GM21526 (cell line): ENCODE data around the gene EREG.
A peak's percentile ranks its signal among the peaks of the same experiment; 100 is the strongest.

Experiments used
- ATAC-seq: cut with Tn5 transposase; IDR thresholded peaks from one replicate; pipeline ENCODE4 v1.9.1; 2021; ENCODE audit warnings: moderate library complexity; ENCODE audit not compliant: unreplicated experiment, low FRiP score

The EREG gene

DNA sequence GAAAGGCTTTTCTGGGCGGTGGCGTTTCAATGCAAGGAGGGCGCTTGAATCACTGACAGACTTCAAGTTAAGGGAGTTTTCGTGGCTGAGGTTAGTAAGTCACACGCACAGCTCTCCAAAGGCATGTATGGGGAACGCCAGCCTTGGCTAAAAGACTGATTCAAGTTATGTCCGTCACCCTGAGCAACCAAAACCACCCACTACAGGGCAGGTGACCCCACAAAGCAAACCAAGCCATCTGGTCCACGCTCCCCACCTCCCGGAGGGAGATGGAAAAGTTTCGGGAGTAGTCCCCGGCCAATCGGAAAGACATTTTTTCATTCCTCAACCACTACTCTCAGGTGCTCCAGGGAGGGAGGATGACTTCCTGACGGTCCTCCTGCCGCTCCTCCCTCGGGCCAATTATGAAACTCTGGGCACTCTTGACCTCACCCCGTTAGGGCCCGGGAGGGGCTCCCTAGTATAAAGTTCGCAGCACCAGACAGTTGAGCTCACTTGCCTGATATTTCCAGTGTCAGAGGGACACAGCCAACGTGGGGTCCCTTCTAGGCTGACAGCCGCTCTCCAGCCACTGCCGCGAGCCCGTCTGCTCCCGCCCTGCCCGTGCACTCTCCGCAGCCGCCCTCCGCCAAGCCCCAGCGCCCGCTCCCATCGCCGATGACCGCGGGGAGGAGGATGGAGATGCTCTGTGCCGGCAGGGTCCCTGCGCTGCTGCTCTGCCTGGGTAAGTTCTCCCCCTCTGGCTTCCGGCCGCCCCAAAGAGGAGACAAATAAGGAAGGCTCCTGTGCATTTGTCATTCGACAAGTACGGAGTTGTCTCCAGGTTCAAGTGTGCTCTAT is at the start of gene EREG:
EREG (plus strand) TSS at position 494 of the 840 bp plus-strand sequence; CDS start at position 658, 164 bp downstream.
- peak; percentile 53 for ATAC-seq

DNA sequence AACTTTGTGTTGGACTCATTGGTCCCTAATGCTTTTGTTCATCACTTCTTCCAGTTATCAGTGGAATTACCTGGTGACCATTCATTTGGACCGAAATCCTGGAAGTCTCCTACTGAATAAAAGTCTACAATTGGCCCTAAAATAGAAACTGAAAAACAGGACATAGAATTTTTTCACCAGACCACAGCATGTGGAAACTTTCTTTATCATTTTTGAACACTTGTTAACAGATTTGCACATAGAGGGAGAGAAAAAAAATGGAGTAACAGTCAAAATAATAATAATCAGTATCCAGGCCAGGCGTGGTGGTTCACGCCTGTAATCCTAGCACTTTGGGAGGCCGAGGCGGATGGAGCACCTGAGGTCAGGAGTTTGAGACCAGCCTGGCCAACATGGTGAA is 49.6 kb upstream of the EREG start:
- no peak for ATAC-seq

DNA sequence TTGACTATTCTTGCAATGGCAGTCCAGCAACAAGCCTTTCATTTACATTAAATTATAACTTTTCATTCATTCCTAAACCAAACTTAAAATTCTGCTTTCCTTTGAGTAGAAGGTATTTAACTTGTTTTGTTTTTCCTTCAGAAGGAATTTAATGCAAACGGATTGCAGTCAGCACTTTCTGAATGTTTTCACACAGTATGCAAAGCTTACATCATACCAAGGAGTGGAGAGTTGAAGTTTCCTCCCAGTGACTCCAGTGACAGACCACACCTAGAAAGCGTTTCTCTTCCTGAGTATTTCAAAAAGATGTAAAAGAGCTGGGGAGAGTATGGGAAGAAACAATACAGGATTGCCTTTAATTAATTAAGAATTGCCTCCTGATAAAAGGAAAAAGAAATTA is 48.5 kb upstream of the EREG start:
- ATAC-seq = no peak

DNA sequence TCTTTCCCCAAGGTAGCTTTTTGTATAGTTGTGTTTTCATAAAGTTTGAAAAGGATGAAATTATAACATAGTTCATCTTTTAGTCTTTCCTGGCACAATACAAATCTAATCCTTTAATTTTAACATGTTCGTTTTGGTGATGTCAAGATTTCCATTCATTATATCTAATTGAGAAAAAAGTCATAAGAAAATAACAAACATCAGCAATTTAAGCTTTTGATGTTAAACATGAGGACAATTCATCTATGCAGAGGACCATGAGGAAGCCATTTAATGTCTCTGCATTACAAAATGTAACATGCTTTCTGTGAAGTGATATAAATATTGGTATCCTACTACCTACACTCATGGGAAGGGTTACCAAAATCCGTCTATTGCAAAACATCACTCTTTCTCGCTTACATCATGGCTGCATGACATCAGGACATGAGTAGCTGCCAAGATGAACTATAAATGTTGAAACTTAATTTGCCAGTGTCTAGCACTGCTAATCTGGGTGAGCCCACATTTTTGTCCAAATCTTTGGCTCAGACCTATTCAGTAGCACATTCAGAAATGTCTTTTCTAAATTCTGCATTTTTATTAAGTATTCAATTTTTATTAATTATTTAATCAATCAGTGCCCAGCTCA is 47.2 kb upstream of the EREG start:
- ATAC-seq = no peak

- no peak for ATAC-seq
Observed at GRCh38 chr4:74318276-74318675, 46.7 kb upstream of the EREG start.

- ATAC-seq = no peak
Observed at GRCh38 chr4:74319470-74319869, 45.5 kb upstream of the EREG start.

DNA sequence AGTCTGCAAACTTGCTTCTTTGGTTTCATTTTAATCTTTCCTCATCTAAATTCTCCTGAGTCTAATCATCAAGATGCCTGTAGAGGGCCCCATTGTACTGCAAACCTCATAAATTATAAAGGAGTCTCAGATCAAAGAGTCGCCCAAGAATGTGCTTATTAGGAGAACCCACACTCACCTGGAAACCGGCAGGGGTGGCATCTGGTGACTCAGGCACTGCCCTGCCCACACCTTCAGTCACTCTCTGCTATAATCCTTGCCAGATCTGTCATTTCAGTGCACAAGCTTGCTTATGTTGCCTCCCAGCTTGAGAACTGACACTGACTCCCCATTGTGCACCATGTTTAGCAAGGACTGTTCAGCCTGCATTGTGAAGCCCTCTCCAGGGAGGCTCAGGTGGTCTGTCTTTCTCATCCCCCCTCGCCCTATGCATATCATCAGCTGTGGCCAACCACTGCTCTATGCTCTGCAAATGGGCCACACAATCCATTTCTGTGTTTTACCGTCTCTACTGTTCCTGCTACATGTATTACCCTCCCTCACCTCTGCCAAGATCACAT is 44.3 kb upstream of the EREG start:
- ATAC-seq = peak; percentile 75

DNA sequence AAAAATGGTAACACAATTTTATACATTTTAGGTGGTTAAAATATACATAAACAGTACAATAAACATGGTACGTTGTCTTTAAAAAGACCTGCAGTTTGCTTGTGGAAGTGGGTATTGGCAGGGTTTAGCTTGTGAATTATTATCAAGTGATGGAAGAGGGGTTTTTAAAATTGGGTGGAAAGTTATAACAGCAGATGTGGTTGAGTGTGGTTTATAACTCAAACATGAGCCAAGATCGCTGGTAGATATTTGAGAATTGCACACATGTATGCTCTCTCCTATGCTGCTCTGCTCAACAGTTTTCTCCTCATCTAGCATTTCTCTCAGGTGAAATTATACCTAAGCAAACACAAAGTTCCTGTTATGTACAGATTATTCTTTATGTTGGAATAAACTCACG is 42.6 kb upstream of the EREG start:
- no peak for ATAC-seq

- no peak for ATAC-seq
Observed at GRCh38 chr4:74323663-74324062, 41.3 kb upstream of the EREG start.

DNA sequence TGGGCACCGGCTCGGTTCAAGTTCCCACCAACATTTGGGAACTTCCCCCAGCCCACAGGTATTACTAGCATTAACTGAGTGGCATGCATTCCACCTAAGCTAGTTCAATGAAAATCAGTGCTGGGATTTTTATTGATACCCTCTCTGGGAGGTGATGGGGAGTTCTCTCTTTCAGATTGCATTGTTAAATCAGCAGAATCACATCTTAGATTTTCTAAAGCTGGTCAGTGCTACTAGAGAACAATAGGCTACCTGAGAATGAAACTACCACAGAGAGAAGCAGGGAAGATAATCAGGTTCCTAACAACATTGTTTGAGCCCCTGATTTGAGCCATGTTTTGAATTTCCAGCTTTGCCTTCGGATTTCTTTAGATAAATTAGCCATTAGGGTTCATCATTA is 40.7 kb upstream of the EREG start:
- no peak for ATAC-seq

- ATAC-seq = no peak
Observed at GRCh38 chr4:74325886-74326285, 39.1 kb upstream of the EREG start.

DNA sequence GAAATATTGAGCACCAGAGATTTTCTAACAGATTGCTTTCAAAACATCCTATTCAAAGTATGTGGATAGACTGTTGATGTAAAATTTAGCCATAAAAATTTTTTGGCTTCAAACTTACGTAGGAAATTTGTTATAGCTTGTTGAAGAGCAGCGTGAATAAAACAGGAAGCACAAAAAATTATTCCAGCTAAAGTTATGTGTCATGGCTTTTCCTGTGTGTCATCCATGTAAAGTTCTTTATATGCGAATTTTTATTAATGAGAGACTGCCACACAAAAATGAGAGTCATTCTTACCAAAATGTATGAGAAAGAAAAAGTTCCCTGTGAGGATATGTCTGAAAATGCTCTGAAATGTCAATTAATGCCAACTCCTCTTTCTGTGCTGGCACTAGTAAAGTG is 37.2 kb upstream of the EREG start:
- no peak for ATAC-seq

DNA sequence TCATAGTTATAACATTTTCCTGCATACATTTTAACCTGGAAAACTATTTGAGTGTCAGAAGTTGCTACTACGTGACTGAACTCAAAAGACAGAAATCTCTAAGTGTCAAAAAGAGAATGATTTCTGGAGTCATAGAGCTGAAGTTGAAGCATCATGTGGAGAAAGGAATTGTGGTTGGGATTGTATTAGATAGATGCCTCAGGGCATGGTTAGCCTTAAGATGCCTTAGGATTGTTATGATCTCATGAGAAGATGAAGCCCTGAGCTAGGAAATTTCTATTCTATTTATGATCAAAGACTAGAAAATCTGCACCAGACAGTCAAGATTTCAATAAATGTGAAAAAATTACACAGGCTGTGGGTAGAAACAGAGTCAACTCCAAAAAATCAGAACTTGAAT is 36.4 kb upstream of the EREG start:
- ATAC-seq = no peak

DNA sequence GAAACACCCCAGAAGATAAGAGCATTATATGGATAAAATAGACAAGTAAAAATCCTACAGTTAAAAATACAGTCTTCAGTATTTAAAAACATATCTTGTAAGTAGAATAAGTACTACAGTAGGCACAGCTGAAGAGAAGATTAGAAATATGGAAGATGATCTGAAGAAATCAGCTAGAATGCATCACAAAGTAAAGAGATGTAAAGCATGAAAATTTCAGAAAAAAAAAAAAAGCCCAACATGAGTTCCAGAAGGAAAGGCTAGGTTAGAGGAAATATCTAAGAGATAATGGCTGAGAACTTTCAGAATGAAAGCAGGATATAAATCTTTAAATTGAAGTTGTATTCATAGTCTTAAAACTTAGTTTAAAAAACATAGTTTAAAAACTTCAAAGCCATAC is 35.6 kb upstream of the EREG start:
- no peak for ATAC-seq

GRCh38 chr4:74330295-74330750 is 34.6 kb upstream of the EREG start:
- ATAC-seq = no peak

- no peak for ATAC-seq
Observed at GRCh38 chr4:74331252-74331651, 33.7 kb upstream of the EREG start.

DNA sequence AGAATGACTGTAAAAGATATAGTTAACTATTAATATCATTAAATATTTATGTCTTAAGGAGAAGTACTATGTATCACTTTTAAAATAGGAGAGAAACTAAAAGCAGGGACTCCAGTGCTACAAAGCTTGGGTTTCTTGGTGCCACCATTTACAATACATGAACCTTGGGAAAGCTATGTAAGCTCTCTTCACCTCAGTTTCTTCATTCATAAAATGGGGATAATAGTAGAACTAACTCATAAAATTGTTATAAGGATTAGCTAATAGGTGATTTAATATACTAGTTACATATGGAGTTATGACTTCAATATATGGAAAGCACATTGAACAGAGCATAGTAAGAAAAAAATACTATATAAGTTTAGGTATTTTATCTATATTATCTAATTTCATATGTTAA is 33.0 kb upstream of the EREG start:
- ATAC-seq = no peak

DNA sequence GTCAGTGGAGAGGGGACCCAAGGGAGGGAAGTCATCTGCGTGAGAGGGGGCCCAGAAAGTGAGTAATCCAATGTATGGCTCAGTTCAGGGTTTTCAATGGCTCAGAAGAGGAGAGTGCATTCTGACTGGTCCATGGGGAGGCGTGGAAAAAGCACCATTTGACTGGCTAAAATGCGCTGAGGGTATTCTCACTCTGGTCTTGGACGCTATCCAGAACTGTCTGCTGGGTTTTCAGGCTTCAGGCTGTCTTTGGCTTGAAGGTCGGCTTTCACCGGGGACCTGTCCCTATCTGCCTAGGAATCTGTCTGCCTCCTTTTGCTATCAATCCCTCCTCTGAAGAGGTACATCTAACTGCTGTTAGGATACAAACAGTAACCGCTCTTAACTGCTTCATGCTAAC is 30.3 kb upstream of the EREG start:
- no peak for ATAC-seq

GRCh38 chr4:74335341-74336021 is 29.5 kb upstream of the EREG start:
- ATAC-seq = no peak

DNA sequence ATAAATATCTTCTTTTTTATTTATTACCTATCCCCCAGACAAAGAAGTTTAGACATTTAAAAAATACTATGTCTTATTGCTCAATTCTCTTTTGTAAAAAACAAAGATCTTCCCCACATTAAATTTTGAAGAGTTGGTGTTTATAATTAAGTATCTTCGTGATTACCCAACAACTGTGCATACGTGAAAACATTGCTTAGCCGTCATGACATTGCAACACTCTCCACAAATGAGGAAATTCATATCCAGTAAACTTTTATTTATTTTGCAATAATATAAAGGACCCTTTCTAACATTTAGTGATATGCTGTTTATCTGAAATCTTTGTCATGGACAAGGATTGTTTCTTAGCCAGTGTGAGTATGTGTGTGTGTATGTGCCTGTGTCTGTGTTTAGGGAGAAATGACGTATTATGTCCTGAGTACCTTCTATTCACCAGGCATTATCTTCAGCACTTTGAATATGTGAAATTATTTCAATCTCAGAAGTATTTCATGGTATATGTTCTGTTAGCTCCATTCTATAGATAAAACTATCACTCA is 26.1 kb upstream of the EREG start:
- ATAC-seq = no peak

- no peak for ATAC-seq
Observed at GRCh38 chr4:74339501-74339900, 25.4 kb upstream of the EREG start.
